Measurements from ENCODE around the gene MESP2.

The MESP2 gene

GRCh38 chr15:89776274-89777072, at the start of gene MESP2:
Gene MESP2 (plus strand): TSS chr15:89776332. CDS start chr15:89776358, 26 bp downstream.
- H3K36me3 Mint-ChIP-seq, result no peaks in the 10 kb centered on the region
- no peaks in the 10 kb centered on the region for H3K9me3 Mint-ChIP-seq
- no peak within 1 kb of the TSS for H3K27ac Mint-ChIP-seq
- peak within 1 kb of the TSS; percentile 72 for H3K4me3 Mint-ChIP-seq
- ATAC-seq, result peak; percentile 67
- peaks cover 21% of the 10 kb centered on the region for H3K27me3 Mint-ChIP-seq
- H3K4me1 Mint-ChIP-seq, result peaks cover 15% of the 10 kb centered on the region

- Mint-ChIP-seq H3K4me1 (no peaks in the 10 kb centered on the region), H3K9me3 (no peaks in the 10 kb centered on the region), H3K36me3 (no peaks in the 10 kb centered on the region), H3K27me3 (no peaks in the 10 kb centered on the region), H3K4me3 (no peak overlapping the region), H3K27ac (no peak overlapping the region)
- no peak for ATAC-seq
These were observed 47.9 kb upstream of the MESP2 start for GRCh38 chr15:89728254-89728653.

- no peak for ATAC-seq
- H3K9me3 Mint-ChIP-seq, result no peaks in the 10 kb centered on the region
- H3K4me3 Mint-ChIP-seq, result no peak overlapping the region
- no peaks in the 10 kb centered on the region for H3K4me1 Mint-ChIP-seq
- no peaks in the 10 kb centered on the region for H3K36me3 Mint-ChIP-seq
- H3K27me3 Mint-ChIP-seq, result peaks cover 28% of the 10 kb centered on the region
- H3K27ac Mint-ChIP-seq, result no peak overlapping the region
These were observed 44.9 kb upstream of the MESP2 start for GRCh38 chr15:89731275-89731674.

- H3K27me3 Mint-ChIP-seq, result peaks cover 41% of the 10 kb centered on the region
- H3K36me3 Mint-ChIP-seq, result no peaks in the 10 kb centered on the region
- ATAC-seq, result no peak
- H3K4me3 Mint-ChIP-seq, result no peak overlapping the region
- no peak overlapping the region for H3K27ac Mint-ChIP-seq
- H3K4me1 Mint-ChIP-seq, result no peaks in the 10 kb centered on the region
- no peaks in the 10 kb centered on the region for H3K9me3 Mint-ChIP-seq
These were observed 43.5 kb upstream of the MESP2 start for GRCh38 chr15:89732451-89733172.

GRCh38 chr15:89735773-89736172, 40.4 kb upstream of the MESP2 start:
- no peak for ATAC-seq
- no peak overlapping the region for H3K27ac Mint-ChIP-seq
- peaks cover 4% of the 10 kb centered on the region for H3K4me1 Mint-ChIP-seq
- no peaks in the 10 kb centered on the region for H3K36me3 Mint-ChIP-seq
- no peak overlapping the region for H3K4me3 Mint-ChIP-seq
- peaks cover 46% of the 10 kb centered on the region for H3K27me3 Mint-ChIP-seq
- no peaks in the 10 kb centered on the region for H3K9me3 Mint-ChIP-seq

- peak overlapping the region; percentile 35 for H3K4me3 Mint-ChIP-seq
- H3K27me3 Mint-ChIP-seq, result peaks cover 29% of the 10 kb centered on the region
- H3K9me3 Mint-ChIP-seq, result no peaks in the 10 kb centered on the region
- H3K36me3 Mint-ChIP-seq, result no peaks in the 10 kb centered on the region
- H3K4me1 Mint-ChIP-seq, result peaks cover 4% of the 10 kb centered on the region
- H3K27ac Mint-ChIP-seq, result no peak overlapping the region
- peak; percentile 76 for ATAC-seq
These were observed 36.0 kb upstream of the MESP2 start for GRCh38 chr15:89740137-89740536.

GRCh38 chr15:89743011-89743410, 33.1 kb upstream of the MESP2 start:
- peaks cover 4% of the 10 kb centered on the region for H3K4me1 Mint-ChIP-seq
- H3K4me3 Mint-ChIP-seq, result no peak overlapping the region
- peaks cover 1% of the 10 kb centered on the region for H3K27me3 Mint-ChIP-seq
- no peak overlapping the region for H3K27ac Mint-ChIP-seq
- H3K36me3 Mint-ChIP-seq, result no peaks in the 10 kb centered on the region
- no peaks in the 10 kb centered on the region for H3K9me3 Mint-ChIP-seq
- ATAC-seq, result no peak

- Mint-ChIP-seq H3K4me1 (peaks cover 4% of the 10 kb centered on the region), H3K36me3 (no peaks in the 10 kb centered on the region), H3K4me3 (no peak overlapping the region), H3K27ac (no peak overlapping the region), H3K9me3 (no peaks in the 10 kb centered on the region), H3K27me3 (no peaks in the 10 kb centered on the region)
- no peak for ATAC-seq
These were observed 32.5 kb upstream of the MESP2 start for GRCh38 chr15:89743594-89743993.

- no peak for ATAC-seq
- Mint-ChIP-seq H3K9me3 (no peaks in the 10 kb centered on the region), H3K27ac (no peak overlapping the region), H3K4me3 (no peak overlapping the region), H3K4me1 (peaks cover 9% of the 10 kb centered on the region), H3K36me3 (no peaks in the 10 kb centered on the region), H3K27me3 (no peaks in the 10 kb centered on the region)
These were observed 31.0 kb upstream of the MESP2 start for GRCh38 chr15:89745131-89745530.

- H3K36me3 Mint-ChIP-seq, result no peaks in the 10 kb centered on the region
- no peaks in the 10 kb centered on the region for H3K9me3 Mint-ChIP-seq
- no peak overlapping the region for H3K27ac Mint-ChIP-seq
- no peak for ATAC-seq
- H3K4me3 Mint-ChIP-seq, result no peak overlapping the region
- H3K4me1 Mint-ChIP-seq, result peaks cover 8% of the 10 kb centered on the region
- no peaks in the 10 kb centered on the region for H3K27me3 Mint-ChIP-seq
These were observed 30.4 kb upstream of the MESP2 start for GRCh38 chr15:89745768-89746167.

GRCh38 chr15:89746386-89746780, 29.7 kb upstream of the MESP2 start:
- Mint-ChIP-seq H3K27ac (no peak overlapping the region), H3K36me3 (no peaks in the 10 kb centered on the region), H3K9me3 (no peaks in the 10 kb centered on the region), H3K4me3 (no peak overlapping the region), H3K27me3 (no peaks in the 10 kb centered on the region), H3K4me1 (peaks cover 8% of the 10 kb centered on the region)
- ATAC-seq, result no peak

- Mint-ChIP-seq H3K36me3 (no peaks in the 10 kb centered on the region), H3K4me1 (peaks cover 8% of the 10 kb centered on the region), H3K27ac (no peak overlapping the region), H3K27me3 (no peaks in the 10 kb centered on the region), H3K9me3 (no peaks in the 10 kb centered on the region), H3K4me3 (no peak overlapping the region)
- no peak for ATAC-seq
These were observed 28.1 kb upstream of the MESP2 start for GRCh38 chr15:89747708-89748682.

GRCh38 chr15:89749054-89749453, 27.1 kb upstream of the MESP2 start:
- ATAC-seq, result no peak
- Mint-ChIP-seq H3K27ac (no peak overlapping the region), H3K27me3 (no peaks in the 10 kb centered on the region), H3K9me3 (no peaks in the 10 kb centered on the region), H3K36me3 (no peaks in the 10 kb centered on the region), H3K4me3 (no peak overlapping the region), H3K4me1 (peaks cover 8% of the 10 kb centered on the region)

GRCh38 chr15:89749526-89749925, 26.6 kb upstream of the MESP2 start:
- Mint-ChIP-seq H3K9me3 (no peaks in the 10 kb centered on the region), H3K27me3 (no peaks in the 10 kb centered on the region), H3K27ac (peak overlapping the region; percentile 49), H3K4me3 (peak overlapping the region; percentile 75), H3K4me1 (peaks cover 8% of the 10 kb centered on the region), H3K36me3 (no peaks in the 10 kb centered on the region)
- no peak for ATAC-seq

- no peaks in the 10 kb centered on the region for H3K27me3 Mint-ChIP-seq
- H3K9me3 Mint-ChIP-seq, result no peaks in the 10 kb centered on the region
- H3K36me3 Mint-ChIP-seq, result no peaks in the 10 kb centered on the region
- peak overlapping the region; percentile 75 for H3K4me3 Mint-ChIP-seq
- H3K27ac Mint-ChIP-seq, result peak overlapping the region; percentile 49
- H3K4me1 Mint-ChIP-seq, result peaks cover 8% of the 10 kb centered on the region
- ATAC-seq, result peak; percentile 21
These were observed 26.1 kb upstream of the MESP2 start for GRCh38 chr15:89749951-89750559.

Measured in stimulated activated memory B cell treated with anti-CD40 and anti-IgM and Interleukin-4, amounts not matched to agents 10 μg/mL and 1 μg/mL and 100 μg/mL, for 72 hours (primary cell).